Measurements from ENCODE around the gene ALDH4A1. TPM values are rescaled to one million over a fixed set of nuclear protein-coding genes. Genes with fewer than 3 reads are reported as not detected.

The ALDH4A1 gene
- total and polyA plus RNA-seq, 4 donors = 162 to 424 (median 244) TPM

DNA sequence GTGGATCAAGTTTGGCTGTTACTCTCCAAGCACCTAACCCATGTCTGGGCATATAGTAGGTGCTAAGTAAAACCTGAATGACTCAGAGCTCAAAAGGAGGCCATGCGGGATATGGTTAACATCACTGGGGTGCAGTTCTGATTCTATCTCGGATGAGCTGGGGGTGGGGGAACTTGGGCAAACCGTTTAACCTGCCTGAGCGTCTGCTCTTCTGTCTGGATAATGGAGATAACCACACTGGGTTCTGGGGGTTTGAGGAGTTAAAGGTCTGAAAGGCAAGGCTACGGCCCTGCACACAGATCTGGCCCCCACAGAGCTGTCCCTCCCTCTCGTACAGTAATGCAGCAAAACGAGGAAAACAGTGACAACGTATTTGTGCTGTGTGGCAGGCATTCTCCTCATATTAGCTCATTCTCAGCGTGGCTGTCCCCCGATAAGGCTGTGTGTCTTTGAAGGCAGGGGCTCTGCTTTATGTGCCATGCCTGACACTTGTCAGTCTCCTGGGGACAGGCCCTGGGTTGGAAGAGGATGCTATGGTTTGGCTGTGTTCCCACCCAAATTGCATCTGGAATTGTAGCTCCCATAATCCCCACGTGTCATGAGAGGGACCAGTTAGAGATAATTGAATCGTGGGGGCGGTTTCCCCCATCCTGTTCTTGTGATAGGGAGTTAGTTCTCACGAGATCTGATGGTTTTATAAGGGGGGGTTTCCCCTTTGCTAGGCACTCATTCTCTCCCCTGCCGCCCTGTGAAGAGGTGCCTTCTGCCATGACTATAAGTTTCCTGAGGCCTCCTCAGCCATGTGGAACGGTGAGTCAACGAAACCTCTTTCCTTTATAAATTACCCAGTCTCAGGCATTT is 6.8 kb upstream of the ALDH4A1 start (continued):
- TF ChIP-seq, protein P1, sequence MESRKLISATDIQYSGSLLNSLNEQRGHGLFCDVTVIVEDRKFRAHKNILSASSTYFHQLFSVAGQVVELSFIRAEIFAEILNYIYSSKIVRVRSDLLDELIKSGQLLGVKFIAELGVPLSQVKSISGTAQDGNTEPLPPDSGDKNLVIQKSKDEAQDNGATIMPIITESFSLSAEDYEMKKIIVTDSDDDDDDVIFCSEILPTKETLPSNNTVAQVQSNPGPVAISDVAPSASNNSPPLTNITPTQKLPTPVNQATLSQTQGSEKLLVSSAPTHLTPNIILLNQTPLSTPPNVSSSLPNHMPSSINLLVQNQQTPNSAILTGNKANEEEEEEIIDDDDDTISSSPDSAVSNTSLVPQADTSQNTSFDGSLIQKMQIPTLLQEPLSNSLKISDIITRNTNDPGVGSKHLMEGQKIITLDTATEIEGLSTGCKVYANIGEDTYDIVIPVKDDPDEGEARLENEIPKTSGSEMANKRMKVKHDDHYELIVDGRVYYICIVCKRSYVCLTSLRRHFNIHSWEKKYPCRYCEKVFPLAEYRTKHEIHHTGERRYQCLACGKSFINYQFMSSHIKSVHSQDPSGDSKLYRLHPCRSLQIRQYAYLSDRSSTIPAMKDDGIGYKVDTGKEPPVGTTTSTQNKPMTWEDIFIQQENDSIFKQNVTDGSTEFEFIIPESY (IDR thresholded peaks at IDR 0.05) = no peak
- TF ChIP-seq NR2F2 (IDR thresholded peaks at IDR 0.05) (no peak), YY1 (IDR thresholded peaks at IDR 0.05) (no peak)

DNA sequence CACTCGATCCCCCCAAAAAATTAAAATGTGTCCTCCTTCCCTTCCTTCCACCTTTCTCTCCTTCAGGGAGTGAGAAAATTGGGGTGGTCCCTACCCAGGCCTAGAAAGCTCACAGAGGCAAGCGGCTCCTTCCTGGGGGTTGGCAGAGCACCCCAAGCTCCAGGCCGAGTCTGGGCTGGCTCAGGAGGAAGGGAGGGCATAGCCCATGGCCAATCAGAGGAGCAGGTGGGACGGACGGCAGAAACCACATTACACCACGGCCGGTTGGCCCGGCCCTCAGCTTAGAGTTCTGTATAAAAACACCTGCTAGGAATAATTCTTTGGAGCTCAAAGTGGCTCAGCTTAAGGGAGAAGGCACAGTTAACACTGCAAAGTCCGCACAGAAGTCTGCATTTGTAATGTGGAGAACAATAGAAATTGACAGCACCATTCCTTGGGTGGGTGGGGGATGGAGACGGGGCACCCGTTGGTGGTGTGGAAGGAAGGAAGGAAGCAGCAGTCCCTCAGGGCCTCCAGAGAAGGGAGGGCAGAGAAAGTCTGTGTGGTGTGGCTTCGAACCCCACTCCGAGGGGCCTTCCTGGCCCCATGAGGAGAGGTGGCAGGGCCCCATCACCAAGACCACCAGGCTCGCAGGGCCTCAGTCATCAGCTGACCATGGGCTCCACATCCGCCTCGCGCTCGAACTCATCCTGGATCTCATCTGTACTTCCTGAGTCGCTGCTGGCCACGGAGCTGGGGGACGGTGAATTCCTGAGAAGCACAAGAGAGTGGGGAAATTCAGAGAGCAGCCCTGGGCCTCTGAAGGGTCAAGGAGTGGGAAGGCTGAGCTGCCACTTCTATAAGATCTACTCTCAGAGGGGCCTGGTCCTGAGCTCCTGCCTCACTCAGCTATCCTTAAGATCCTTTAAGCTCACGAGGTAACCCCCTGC is 5.8 kb upstream of the ALDH4A1 start:
- H3K4me3 ChIP-seq (ENCODE audit: low read depth in 1 of 3, low read length in 3 of 3) = no peak overlapping the region
- no peaks in the 10 kb centered on the region for H3K27me3 ChIP-seq (ENCODE audit: control insufficient read depth in 4 of 4, insufficient read depth in 4 of 4, low read length in 3 of 4)
- 74% methylated on average over 22 of the region's 22 CpGs for WGBS
- peak; percentile 49 for DNase-seq (ENCODE audit: low spot score)
- H3K27ac ChIP-seq (ENCODE audit: low read depth in 1 of 2, low read length in 2 of 2) = peak overlapping the region in 1 of 2 donors; percentile 29
- H3K36me3 ChIP-seq (ENCODE audit: control insufficient read depth in 4 of 4, insufficient read depth in 3 of 4, low read depth in 1 of 4, low read length in 3 of 4) = peaks cover 0 to 34% (median 9%) of the 10 kb centered on the region in 4 donors
- no peak overlapping the region for H3K9ac ChIP-seq (ENCODE audit: low read depth in 1 of 2, low read length in 2 of 2)
- H3K4me1 ChIP-seq (ENCODE audit: control insufficient read depth in 4 of 4, insufficient read depth in 4 of 4, low read length in 3 of 4) = peaks cover 4 to 10% (median 9%) of the 10 kb centered on the region in 4 donors
- H3K9me3 ChIP-seq (ENCODE audit: control insufficient read depth in 4 of 4, low read length in 3 of 4) = no peaks in the 10 kb centered on the region
- no peak for TF ChIP-seq HNF4G (IDR thresholded peaks at IDR 0.05)
- TF ChIP-seq FOXA1 (IDR thresholded peaks at IDR 0.05) = no peak
- TF ChIP-seq, protein P2, sequence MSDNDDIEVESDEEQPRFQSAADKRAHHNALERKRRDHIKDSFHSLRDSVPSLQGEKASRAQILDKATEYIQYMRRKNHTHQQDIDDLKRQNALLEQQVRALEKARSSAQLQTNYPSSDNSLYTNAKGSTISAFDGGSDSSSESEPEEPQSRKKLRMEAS (IDR thresholded peaks at IDR 0.05) = no peak
- TF ChIP-seq SP1 (IDR thresholded peaks at IDR 0.05) = no peak
- TF ChIP-seq, protein P3, sequence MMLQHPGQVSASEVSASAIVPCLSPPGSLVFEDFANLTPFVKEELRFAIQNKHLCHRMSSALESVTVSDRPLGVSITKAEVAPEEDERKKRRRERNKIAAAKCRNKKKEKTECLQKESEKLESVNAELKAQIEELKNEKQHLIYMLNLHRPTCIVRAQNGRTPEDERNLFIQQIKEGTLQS (IDR thresholded peaks at IDR 0.05) = no peak
- TF ChIP-seq, protein P4, sequence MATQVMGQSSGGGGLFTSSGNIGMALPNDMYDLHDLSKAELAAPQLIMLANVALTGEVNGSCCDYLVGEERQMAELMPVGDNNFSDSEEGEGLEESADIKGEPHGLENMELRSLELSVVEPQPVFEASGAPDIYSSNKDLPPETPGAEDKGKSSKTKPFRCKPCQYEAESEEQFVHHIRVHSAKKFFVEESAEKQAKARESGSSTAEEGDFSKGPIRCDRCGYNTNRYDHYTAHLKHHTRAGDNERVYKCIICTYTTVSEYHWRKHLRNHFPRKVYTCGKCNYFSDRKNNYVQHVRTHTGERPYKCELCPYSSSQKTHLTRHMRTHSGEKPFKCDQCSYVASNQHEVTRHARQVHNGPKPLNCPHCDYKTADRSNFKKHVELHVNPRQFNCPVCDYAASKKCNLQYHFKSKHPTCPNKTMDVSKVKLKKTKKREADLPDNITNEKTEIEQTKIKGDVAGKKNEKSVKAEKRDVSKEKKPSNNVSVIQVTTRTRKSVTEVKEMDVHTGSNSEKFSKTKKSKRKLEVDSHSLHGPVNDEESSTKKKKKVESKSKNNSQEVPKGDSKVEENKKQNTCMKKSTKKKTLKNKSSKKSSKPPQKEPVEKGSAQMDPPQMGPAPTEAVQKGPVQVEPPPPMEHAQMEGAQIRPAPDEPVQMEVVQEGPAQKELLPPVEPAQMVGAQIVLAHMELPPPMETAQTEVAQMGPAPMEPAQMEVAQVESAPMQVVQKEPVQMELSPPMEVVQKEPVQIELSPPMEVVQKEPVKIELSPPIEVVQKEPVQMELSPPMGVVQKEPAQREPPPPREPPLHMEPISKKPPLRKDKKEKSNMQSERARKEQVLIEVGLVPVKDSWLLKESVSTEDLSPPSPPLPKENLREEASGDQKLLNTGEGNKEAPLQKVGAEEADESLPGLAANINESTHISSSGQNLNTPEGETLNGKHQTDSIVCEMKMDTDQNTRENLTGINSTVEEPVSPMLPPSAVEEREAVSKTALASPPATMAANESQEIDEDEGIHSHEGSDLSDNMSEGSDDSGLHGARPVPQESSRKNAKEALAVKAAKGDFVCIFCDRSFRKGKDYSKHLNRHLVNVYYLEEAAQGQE (IDR thresholded peaks at IDR 0.05) = no peak
- TF ChIP-seq NR2F2 (IDR thresholded peaks at IDR 0.05) = no peak
- no peak for TF ChIP-seq EGR1 (IDR thresholded peaks at IDR 0.05; ENCODE audit: low read depth in 2 of 2)
- no peak for TF ChIP-seq YY1 (IDR thresholded peaks at IDR 0.05)
- TF ChIP-seq JUND (IDR thresholded peaks at IDR 0.05) = no peak
- TF ChIP-seq RXRA (IDR thresholded peaks at IDR 0.05) = no peak

All from liver (tissue), 9 donors.